NCI-H69 (cell line): ENCODE results near the gene KIAA1671.
"Not testable (repeated sequence)": the region's sequence is repeated elsewhere in the genome, so short reads cannot be mapped to it uniquely, and the experiment has no call there.

Experiments used
- DNase-seq: peaks from one replicate; lab custom pipeline; 2025; lab: John Stamatoyannopoulos, UW

KIAA1671 gene

DNA sequence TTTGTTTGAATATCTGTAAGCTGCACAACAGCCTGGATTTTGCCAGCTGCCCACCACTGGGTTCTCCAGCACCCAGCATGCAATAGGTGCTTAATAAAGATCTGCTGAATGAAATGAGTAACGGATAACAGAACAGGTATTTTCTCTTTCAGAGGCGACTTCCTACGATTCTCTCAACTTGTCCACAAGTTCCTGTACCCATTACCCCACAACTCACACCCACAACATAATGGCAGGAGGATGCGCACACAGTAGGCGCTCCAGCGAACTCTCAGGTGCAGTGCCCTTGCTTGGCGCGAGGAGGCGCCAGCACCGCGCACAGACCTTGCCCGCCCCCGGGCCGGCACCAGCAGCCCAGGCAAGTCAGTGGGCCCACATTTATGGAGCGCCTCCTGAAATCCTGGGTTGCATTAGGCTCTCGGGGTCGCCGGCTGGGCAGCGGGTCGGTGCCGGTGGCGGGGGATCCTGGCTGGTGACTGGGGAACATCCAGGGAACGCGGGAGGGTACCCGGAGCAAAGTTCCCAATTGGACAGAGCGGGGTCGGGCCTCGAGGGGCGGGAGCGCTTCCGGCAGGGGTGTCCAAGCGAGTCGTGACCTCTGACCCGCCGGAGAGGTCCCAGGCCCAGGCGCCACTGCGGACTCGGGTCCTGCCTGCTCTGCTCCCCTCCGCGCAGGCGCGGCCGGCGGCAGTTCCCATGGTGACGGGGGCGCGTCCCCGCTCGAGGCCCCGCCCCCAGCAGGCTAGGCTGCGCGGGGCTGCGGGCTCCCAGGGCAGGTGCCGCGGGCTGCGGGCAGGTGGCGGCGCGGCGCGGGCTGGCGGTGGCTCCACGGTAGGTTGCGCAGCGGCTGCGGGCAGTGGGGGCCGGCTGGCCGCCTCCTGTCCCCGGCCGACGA is at the start of gene KIAA1671:
Gene KIAA1671 (plus strand): TSS at position 775 of the 895 bp plus-strand sequence. CDS start 75,284 bp downstream, outside the sequence.
- DNase-seq = peak; percentile 95

GRCh38 chr22:24905909-24906308 is 46.6 kb upstream of the KIAA1671 start:
- no peak for DNase-seq

GRCh38 chr22:24907101-24907500 is 45.4 kb upstream of the KIAA1671 start:
- not testable (repeated sequence) for DNase-seq

DNA sequence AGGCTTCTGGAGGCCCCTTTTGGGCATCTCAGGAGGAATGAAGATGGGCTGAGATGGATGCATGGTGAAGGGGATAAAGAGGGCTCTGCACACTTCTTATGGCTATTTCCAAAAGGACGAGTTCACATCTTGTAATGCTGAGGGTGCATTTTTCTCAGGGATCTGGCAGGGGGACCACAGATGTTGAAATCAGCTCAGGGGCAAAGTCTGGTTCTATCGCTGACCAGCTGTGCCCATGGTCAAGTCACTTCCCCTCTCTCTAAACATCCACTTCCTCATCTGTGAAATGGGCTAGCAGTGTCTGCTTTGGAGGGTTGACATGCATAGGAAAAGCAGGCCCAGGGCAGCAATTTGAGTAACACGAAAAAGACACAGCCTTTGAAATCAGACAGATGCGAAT is 32.5 kb upstream of the KIAA1671 start:
- no peak for DNase-seq

- DNase-seq = no peak
Observed at GRCh38 chr22:24925586-24926427, 26.7 kb upstream of the KIAA1671 start.

DNA sequence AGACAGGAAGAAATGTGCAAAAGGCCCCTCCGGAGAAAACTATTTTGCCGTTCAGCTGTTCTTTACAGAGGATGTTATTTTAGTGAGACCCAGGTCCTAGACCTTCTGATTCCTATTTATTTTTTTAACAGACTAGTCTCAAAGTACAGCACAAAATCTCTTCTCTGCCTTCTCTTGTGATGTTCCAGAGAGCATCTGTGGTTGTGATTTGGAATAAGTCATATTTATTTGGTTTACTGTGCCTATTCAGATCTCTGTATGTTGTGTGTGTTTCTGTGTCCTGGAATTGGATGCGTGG is 26.1 kb upstream of the KIAA1671 start:
- no peak for DNase-seq

- DNase-seq = no peak
Observed at GRCh38 chr22:24926849-24927579, 25.5 kb upstream of the KIAA1671 start.

GRCh38 chr22:24928322-24928721 is 24.2 kb upstream of the KIAA1671 start:
- no peak for DNase-seq

DNA sequence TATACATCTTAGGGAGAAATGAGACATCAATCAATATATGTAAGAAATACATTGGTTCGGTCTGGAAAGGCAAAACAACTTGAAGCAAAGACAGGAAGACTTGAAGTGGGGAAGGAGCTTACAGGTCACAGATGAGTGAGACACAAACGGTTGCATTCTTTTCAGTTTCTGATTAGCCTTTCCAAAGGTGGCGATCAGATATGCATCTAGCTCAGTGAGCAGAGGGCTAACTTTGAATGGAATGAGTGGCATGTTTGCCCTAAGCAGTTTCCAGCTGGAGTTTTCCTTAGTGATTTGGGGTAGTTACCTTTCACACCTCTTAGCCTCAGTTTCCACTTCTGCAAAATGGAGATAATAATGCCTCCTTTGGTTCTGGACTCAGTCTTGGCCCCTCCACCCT is 21.8 kb upstream of the KIAA1671 start:
- no peak for DNase-seq

DNA sequence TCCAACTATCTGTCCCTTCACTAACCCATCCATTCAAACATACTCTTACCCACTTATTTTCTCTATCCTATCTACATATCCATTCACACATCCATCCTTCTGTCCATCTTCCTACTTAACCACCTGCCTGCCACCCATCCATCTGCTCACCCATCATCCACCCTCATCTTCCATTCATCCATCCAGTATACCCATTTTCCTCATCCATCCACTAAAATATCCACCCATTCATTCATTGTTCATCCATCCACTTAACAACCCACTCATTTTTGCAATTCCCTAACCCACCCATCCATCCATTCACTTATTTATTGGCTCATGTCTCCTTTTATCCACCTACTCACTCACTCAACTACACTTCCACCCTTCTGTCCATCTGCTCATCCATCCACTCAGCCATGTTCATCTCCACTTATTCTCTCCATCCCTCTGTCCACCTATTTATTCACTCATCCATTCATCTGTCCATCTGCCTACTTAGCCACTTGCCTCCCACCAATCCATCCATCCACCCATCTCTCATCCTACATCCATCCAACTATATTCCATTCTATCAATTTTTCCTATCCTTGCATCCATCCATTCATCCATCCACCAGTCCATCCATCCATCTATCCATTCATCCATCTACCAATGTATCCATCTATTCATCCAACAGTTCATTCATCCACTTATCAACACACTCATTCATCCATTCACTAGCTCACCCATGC is 16.6 kb upstream of the KIAA1671 start:
- DNase-seq = no peak

DNA sequence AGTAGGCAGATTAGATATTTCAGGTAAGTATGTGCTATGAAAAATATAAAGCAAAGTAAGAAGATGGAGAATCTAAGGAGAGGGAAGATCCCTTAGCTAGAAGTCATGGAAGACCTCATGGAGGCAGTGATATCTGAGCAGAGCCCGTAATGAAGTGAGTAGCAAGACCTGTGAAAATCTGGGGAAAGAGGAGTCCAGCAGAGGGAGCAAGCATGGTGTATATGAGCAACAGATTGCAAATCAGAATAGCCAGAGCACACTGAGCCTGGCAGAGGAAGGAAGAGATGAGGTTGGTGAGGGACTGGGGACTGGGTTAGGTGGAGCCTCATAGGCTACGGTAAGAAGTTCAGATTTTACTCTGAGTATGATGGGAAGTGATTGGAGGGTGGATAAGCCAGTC is 15.4 kb upstream of the KIAA1671 start:
- peak; percentile 53 for DNase-seq

DNA sequence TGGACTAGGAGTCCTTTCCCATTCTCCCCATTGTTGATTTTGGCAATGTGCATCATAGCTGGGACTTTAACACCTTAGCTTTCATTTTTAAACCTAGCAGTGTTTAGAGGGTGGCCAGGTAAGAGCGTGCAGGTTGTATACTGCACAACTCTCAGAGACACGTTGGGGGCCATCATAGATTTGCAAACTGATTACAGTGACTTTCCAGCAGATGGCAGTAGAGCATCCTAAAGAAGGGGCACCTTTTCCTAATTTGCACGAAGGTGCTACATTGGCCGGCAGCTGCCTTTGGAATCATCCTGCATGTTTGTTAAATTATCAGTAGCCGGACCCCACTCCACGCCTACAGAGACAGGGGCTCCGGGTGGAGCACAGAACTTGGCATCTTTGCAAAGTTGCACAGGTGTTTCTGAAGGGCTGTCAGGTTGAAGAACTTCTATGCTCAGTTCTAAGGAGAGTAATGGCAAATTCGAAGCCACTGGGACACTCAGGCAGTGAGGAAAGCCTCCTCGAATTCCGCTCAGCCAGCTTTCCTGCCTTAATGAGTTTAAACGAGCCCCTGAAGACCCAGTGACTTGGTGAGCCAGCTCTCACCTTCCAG is 13.7 kb upstream of the KIAA1671 start:
- DNase-seq = peak; percentile 79

- DNase-seq = no peak
Observed at GRCh38 chr22:24942301-24942700, 10.2 kb upstream of the KIAA1671 start.

- no peak for DNase-seq
Observed at GRCh38 chr22:24944217-24944937, 8.1 kb upstream of the KIAA1671 start.

DNA sequence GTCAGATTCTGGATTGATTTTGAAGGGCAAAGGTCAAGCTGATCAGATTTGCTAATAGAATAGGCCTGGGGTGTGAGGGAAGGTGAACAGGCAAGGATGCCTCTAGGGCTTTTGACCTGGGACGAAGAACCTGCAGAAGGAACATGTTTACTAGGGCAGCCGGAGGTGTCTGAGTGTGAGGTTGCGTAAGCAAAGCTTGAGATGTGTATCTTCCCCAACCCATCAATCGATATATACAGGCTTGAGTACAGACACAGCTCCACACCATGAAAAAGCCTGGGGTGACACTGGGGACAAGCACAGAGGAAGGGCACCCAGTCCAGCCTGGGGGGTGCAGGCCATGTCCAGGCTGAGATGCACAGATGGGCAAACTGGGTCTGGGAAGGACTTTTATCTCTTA is 7.1 kb upstream of the KIAA1671 start:
- DNase-seq = no peak

DNA sequence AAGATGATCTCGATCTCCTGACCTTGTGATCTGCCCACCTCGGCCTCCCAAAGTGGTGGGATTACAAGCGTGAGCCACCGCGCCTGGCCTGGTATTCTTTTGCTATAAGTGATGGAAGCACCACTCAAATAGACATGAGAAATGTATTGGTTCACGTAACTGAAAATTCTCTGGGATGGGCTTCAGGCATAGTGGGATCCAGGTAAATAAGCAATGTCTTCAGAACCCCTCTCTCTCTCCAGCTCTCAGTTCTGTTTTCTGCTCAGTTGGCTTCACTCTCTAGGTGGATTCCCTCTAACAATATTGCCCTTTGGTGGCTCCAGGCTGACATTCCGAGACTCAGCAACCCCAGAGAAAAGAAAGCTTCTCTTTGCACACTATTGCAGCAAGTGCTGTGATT is 5.1 kb upstream of the KIAA1671 start:
- DNase-seq = no peak

GRCh38 chr22:24947881-24948280 is 4.6 kb upstream of the KIAA1671 start:
- DNase-seq = peak; percentile 25

GRCh38 chr22:24948356-24949202 is 3.9 kb upstream of the KIAA1671 start:
- no peak for DNase-seq

- DNase-seq = peak; percentile 74
Observed at GRCh38 chr22:24950272-24950902, 2.1 kb upstream of the KIAA1671 start.
